IPS-18a (cell line): Measurements from ENCODE around the gene CCR2.
"Not testable (repeated sequence)": the region's sequence is repeated elsewhere in the genome, so short reads cannot be mapped to it uniquely, and the experiment has no call there.

Experiments
- H3K27ac ChIP-seq: one replicate; pipeline ENCODE4 v1.5.1; 2013; ENCODE audit warnings: low read length
- H3K27me3 ChIP-seq: one replicate; pipeline ENCODE4 v1.6.1; 2013; ENCODE audit warnings: mild to moderate bottlenecking, low read length; ENCODE audit not compliant: control insufficient read depth, insufficient read depth
- H3K36me3 ChIP-seq: one replicate; pipeline ENCODE4 v1.6.1; 2013; ENCODE audit warnings: low read depth, low read length; ENCODE audit not compliant: control insufficient read depth
- H3K4me1 ChIP-seq: one replicate; pipeline ENCODE4 v1.6.1; 2013; ENCODE audit warnings: low read depth, low read length; ENCODE audit not compliant: control insufficient read depth
- H3K4me3 ChIP-seq: one replicate; pipeline ENCODE4 v1.5.1; 2013; ENCODE audit warnings: low read length
- H3K9ac ChIP-seq: one replicate; pipeline ENCODE4 v1.6.1; 2013; ENCODE audit warnings: mild to moderate bottlenecking, low read length, moderate library complexity
- H3K9me3 ChIP-seq: one replicate; pipeline ENCODE4 v1.6.1; 2013; ENCODE audit warnings: low read depth, low read length; ENCODE audit not compliant: control insufficient read depth

CCR2 gene

GRCh38 chr3:46353647-46354410 is at the start of gene CCR2:
TSS of gene CCR2 (plus strand) at chr3:46354111. CDS start at chr3:46357528, 3,417 bp downstream.
- H3K4me3 ChIP-seq: no peak within 1 kb of the TSS
- no peak within 1 kb of the TSS for H3K27ac ChIP-seq
- H3K36me3 ChIP-seq: no peaks in the 10 kb centered on the region
- no peaks in the 10 kb centered on the region for H3K27me3 ChIP-seq
- no peaks in the 10 kb centered on the region for H3K9me3 ChIP-seq
- no peaks in the 10 kb centered on the region for H3K4me1 ChIP-seq
- no peak within 1 kb of the TSS for H3K9ac ChIP-seq

- Histone ChIP-seq H3K9me3 (no peaks in the 10 kb centered on the region), H3K4me1 (no peaks in the 10 kb centered on the region), H3K36me3 (no peaks in the 10 kb centered on the region), H3K9ac (no peak overlapping the region), H3K27me3 (no peaks in the 10 kb centered on the region), H3K4me3 (no peak overlapping the region), H3K27ac (no peak overlapping the region)
These were observed 49.2 kb upstream of the CCR2 start for GRCh38 chr3:46304739-46305138.

GRCh38 chr3:46312991-46313390 is 40.9 kb upstream of the CCR2 start:
- Histone ChIP-seq H3K36me3 (no peaks in the 10 kb centered on the region), H3K27ac (no peak overlapping the region), H3K27me3 (no peaks in the 10 kb centered on the region), H3K9me3 (no peaks in the 10 kb centered on the region), H3K4me1 (peaks cover 6% of the 10 kb centered on the region), H3K4me3 (no peak overlapping the region), H3K9ac (no peak overlapping the region)

- no peak overlapping the region for H3K4me3 ChIP-seq
- H3K36me3 ChIP-seq: no peaks in the 10 kb centered on the region
- no peak overlapping the region for H3K9ac ChIP-seq
- no peaks in the 10 kb centered on the region for H3K27me3 ChIP-seq
- H3K4me1 ChIP-seq: peaks cover 6% of the 10 kb centered on the region
- H3K27ac ChIP-seq: no peak overlapping the region
- H3K9me3 ChIP-seq: no peaks in the 10 kb centered on the region
These were observed 39.4 kb upstream of the CCR2 start for GRCh38 chr3:46314517-46314916.

GRCh38 chr3:46316206-46316605 is 37.7 kb upstream of the CCR2 start:
- Histone ChIP-seq H3K4me3 (no peak overlapping the region), H3K9ac (no peak overlapping the region), H3K27ac (no peak overlapping the region), H3K9me3 (no peaks in the 10 kb centered on the region), H3K4me1 (peaks cover 3% of the 10 kb centered on the region), H3K27me3 (no peaks in the 10 kb centered on the region), H3K36me3 (no peaks in the 10 kb centered on the region)

GRCh38 chr3:46318207-46318927 is 35.5 kb upstream of the CCR2 start:
- Histone ChIP-seq H3K9ac (no peak overlapping the region), H3K9me3 (no peaks in the 10 kb centered on the region), H3K36me3 (no peaks in the 10 kb centered on the region), H3K27ac (no peak overlapping the region), H3K27me3 (no peaks in the 10 kb centered on the region), H3K4me3 (no peak overlapping the region), H3K4me1 (no peaks in the 10 kb centered on the region)

- H3K4me3 ChIP-seq: no peak overlapping the region
- H3K36me3 ChIP-seq: no peaks in the 10 kb centered on the region
- no peaks in the 10 kb centered on the region for H3K4me1 ChIP-seq
- no peak overlapping the region for H3K9ac ChIP-seq
- no peaks in the 10 kb centered on the region for H3K27me3 ChIP-seq
- H3K27ac ChIP-seq: no peak overlapping the region
- no peaks in the 10 kb centered on the region for H3K9me3 ChIP-seq
These were observed 32.3 kb upstream of the CCR2 start for GRCh38 chr3:46321461-46322104.

- no peaks in the 10 kb centered on the region for H3K36me3 ChIP-seq
- H3K27me3 ChIP-seq: no peaks in the 10 kb centered on the region
- no peak overlapping the region for H3K9ac ChIP-seq
- no peaks in the 10 kb centered on the region for H3K4me1 ChIP-seq
- no peak overlapping the region for H3K27ac ChIP-seq
- H3K4me3 ChIP-seq: no peak overlapping the region
- H3K9me3 ChIP-seq: no peaks in the 10 kb centered on the region
These were observed 29.9 kb upstream of the CCR2 start for GRCh38 chr3:46324036-46324435.

GRCh38 chr3:46325645-46326300 is 28.1 kb upstream of the CCR2 start:
- Histone ChIP-seq H3K4me3 (no peak overlapping the region), H3K9me3 (no peaks in the 10 kb centered on the region), H3K4me1 (no peaks in the 10 kb centered on the region), H3K36me3 (no peaks in the 10 kb centered on the region), H3K9ac (no peak overlapping the region), H3K27ac (no peak overlapping the region), H3K27me3 (no peaks in the 10 kb centered on the region)

GRCh38 chr3:46330676-46331075 is 23.2 kb upstream of the CCR2 start:
- not testable (repeated sequence) for H3K9me3 ChIP-seq, H3K4me1 ChIP-seq, H3K4me3 ChIP-seq, H3K36me3 ChIP-seq, H3K27me3 ChIP-seq, H3K27ac ChIP-seq, H3K9ac ChIP-seq

- Histone ChIP-seq H3K9ac (no peak overlapping the region), H3K27me3 (no peaks in the 10 kb centered on the region), H3K4me3 (no peak overlapping the region), H3K27ac (no peak overlapping the region), H3K4me1 (no peaks in the 10 kb centered on the region), H3K36me3 (no peaks in the 10 kb centered on the region), H3K9me3 (peaks cover 12% of the 10 kb centered on the region)
These were observed 19.0 kb upstream of the CCR2 start for GRCh38 chr3:46334741-46335478.
